Ovary (tissue), 9 donors: ENCODE data around the gene NUP93. TPM values are rescaled to one million over a fixed set of nuclear protein-coding genes. Genes with fewer than 3 reads are reported as not detected.

Experiments used
- DNase-seq, 5 donors: peaks; one replicate each; pipeline ENCODE4 v3.0.0-alpha.2; 2019 to 2020
- H3K27ac ChIP-seq, 2 donors: fragments of 200-600 bp; one replicate each; pipeline versions ENCODE4 v1.5.1 to v1.8.0; 2019 to 2022
- H3K27me3 ChIP-seq: fragments of 200-600 bp; one replicate; pipeline ENCODE4 v1.8.0; 2022
- H3K36me3 ChIP-seq: fragments of 200-600 bp; sonication (generic); one replicate; pipeline ENCODE4 v1.5.1; 2019
- H3K4me1 ChIP-seq: one replicate; pipeline ENCODE4 v1.8.1; 2013; ENCODE audit warnings: mild to moderate bottlenecking, moderate library complexity; ENCODE audit not compliant: insufficient read depth
- H3K4me3 ChIP-seq: fragments of 200-600 bp; sonication (generic); one replicate; pipeline ENCODE4 v1.5.1; 2017
- H3K9me3 ChIP-seq, 2 donors: fragments of 200-600 bp in 1 of 2; sonication (generic) in 1 of 2; one replicate each; pipeline versions ENCODE4 v1.5.1 to v1.8.1; 2013 to 2019; ENCODE audit warnings: mild to moderate bottlenecking in 1 of 2, moderate library complexity in 1 of 2
- EP300 ChIP-seq: sonication (generic); formaldehyde crosslinking; IDR thresholded peaks from one replicate; pipeline ENCODE4 v1.6.1; 2017; ENCODE audit warnings: antibody characterized with exemption
- POLR2A ChIP-seq: fragments of 450-650 bp; IDR thresholded peaks from one replicate; pipeline ENCODE4 v1.6.1; 2017; ENCODE audit warnings: antibody characterized with exemption, mild to moderate bottlenecking, moderate library complexity
- WGBS, 3 donors: extraction: QIAGEN DNeasy Blood & Tissue Kit in 1 of 3; methylation state at CpG; one replicate each; pipeline versions ENCODE4 v1.1.5 to v1.1.7; 2013 to 2017; 5-methylcytosine and 5-hydroxymethylcytosine counted together
- intact Hi-C, 4 donors: fragments of 100-400 bp; cut with DNase I; formaldehyde crosslinking; loops; one replicate each; pipeline versions ENCODE4 v1.11.0 to v1.15.1; 2022 to 2023
- polyA plus RNA-seq, 2 donors: library from polyadenylated mRNA; stranded (reverse); fragments of 200-250 nt in 1 of 2; fragments of 350-450 nt in 1 of 2; fragmentation: Illumina TruSeq in 1 of 2; extraction: RNeasy Lipid Tissue Mini Kit (QIAGEN cat#74804) in 1 of 2; gene quantifications; one replicate each; pipeline ENCODE4 v1.2.3, GENCODE V29; 2013 to 2014
- total RNA-seq, 7 donors: library from RNA; depleted of rRNA in 2 of 7; stranded (reverse); fragments of >200 nt in 2 of 7; fragmentation: NEBNext Ultra II Directional in 3 of 7; extraction: Animal tissue kit (Norgen Biotek cat#: 25700) in 3 of 7; gene quantifications; one replicate each; pipeline versions ENCODE4 v1.1.0 to v1.2.4, GENCODE V29; 2016 to 2023
- TF ChIP-seq, protein P1 (sequence below), 3 donors: fragments of 450-650 bp in 2 of 3; fragments of 200-600 bp in 1 of 3; IDR thresholded peaks; one replicate each; pipeline versions ENCODE4 v1.5.1 to v1.8.0; 2016 to 2022; ENCODE audit warnings: antibody characterized with exemption in 3 of 3, mild to moderate bottlenecking in 1 of 3
- donor health status: DM: no; HTN: no; CAD: no; lungs with moderate emphysema.
- donor health status: DM: no; HTN: no; CAD: no.
- donor health status: Bipolar disorder and iron deficiency.
- donor health status: DM: yes; HTN: yes; CAD: no.
- donor health status: DM: no; HTN: no; CAD: no.
- donor health status: DM: yes; HTN: yes; CAD: no.

NUP93 gene
- total and polyA plus RNA-seq, 9 donors = 24.1 to 53.9 (median 42.7) TPM

DNA sequence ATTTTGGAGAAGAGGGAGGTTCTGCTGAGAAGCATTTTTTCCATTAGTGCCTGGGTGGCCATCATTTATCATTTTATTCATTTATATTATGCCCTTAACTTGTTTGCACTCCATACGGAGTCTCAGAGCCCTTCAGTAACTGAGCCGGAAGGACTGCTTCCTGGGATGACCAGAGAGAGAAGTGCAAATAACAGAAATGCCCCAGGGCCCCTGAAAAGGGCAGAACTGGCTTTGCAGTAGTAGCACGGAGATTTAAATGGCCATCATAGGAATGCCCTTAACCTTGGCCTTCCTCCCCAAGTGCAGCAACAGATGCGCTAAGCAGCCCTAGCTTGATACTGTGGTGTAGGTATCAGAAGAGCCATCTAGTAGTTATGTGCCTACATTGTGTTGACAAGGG is 58.5 kb downstream of the NUP93 start:
- DNase-seq = no peak
- Histone ChIP-seq H3K27me3 (no peaks in the 10 kb centered on the region), H3K4me1 (peaks cover 4% of the 10 kb centered on the region), H3K9me3 (no peaks in the 10 kb centered on the region), H3K4me3 (no peak overlapping the region), H3K27ac (no peak overlapping the region), H3K36me3 (no peaks in the 10 kb centered on the region)
- TF ChIP-seq, protein P1, sequence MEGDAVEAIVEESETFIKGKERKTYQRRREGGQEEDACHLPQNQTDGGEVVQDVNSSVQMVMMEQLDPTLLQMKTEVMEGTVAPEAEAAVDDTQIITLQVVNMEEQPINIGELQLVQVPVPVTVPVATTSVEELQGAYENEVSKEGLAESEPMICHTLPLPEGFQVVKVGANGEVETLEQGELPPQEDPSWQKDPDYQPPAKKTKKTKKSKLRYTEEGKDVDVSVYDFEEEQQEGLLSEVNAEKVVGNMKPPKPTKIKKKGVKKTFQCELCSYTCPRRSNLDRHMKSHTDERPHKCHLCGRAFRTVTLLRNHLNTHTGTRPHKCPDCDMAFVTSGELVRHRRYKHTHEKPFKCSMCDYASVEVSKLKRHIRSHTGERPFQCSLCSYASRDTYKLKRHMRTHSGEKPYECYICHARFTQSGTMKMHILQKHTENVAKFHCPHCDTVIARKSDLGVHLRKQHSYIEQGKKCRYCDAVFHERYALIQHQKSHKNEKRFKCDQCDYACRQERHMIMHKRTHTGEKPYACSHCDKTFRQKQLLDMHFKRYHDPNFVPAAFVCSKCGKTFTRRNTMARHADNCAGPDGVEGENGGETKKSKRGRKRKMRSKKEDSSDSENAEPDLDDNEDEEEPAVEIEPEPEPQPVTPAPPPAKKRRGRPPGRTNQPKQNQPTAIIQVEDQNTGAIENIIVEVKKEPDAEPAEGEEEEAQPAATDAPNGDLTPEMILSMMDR (IDR thresholded peaks at IDR 0.05) = no peak
- TF ChIP-seq EP300 (no peak), POLR2A (no peak)
- 86 to 96% (median 95%) methylated on average over 4 of the region's 4 CpGs for WGBS, 3 donors
- intact Hi-C loops = no loop called here

DNA sequence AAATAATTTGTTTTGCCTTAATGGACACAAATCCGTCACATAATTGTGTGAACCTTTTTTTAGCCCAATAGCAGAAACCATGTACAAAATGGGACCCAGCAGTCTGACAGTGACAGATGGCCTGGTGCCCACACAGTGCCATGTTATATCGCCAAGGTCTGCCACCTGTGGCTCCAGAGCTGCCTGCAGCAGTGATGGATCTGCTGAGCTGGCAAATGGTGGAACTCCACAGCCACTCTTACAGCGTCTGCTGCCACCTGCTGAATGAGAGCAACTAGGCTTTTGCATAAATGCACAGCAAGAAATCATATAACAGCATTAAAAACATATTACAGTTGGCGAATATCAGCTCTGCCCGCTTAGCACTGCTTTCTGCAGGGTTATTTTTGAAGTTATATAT is 59.4 kb downstream of the NUP93 start:
- Histone ChIP-seq H3K9me3 (no peaks in the 10 kb centered on the region), H3K4me1 (peaks cover 5% of the 10 kb centered on the region), H3K36me3 (no peaks in the 10 kb centered on the region), H3K27ac (no peak overlapping the region), H3K27me3 (no peaks in the 10 kb centered on the region), H3K4me3 (no peak overlapping the region)
- peak in 4 of 5 donors; percentile 22 to 48 (median 44) for DNase-seq
- intact Hi-C loops = no loop called here
- no peak for TF ChIP-seq EP300
- TF ChIP-seq, protein P1 (IDR thresholded peaks at IDR 0.05) = no peak
- TF ChIP-seq POLR2A = no peak
- 79 to 83% (median 81%) methylated on average over 5 of the region's 5 CpGs for WGBS, 3 donors

DNA sequence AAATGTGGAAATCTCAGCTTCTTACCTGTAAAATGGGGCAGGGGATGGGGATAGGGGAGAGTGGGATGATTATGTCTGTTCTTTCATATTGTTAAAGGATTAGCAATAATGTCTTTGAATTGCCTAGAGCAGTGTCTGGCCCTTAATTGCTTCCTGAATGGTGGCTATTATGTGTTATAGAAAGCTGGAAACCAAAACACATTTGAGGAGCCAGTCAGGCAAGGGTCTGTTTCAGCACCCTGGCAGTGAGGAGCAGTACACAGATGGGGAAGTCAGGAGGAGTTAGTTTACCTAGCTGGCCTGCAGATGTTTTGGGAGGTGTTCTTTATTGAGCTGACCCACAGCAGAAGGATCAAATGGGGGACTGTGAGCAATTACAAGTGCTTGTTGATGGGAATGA is 63.0 kb downstream of the NUP93 start:
- TF ChIP-seq POLR2A (no peak), EP300 (no peak)
- TF ChIP-seq, protein P1 (IDR thresholded peaks at IDR 0.05) = no peak
- Histone ChIP-seq H3K27me3 (no peaks in the 10 kb centered on the region), H3K27ac (no peak overlapping the region), H3K4me3 (no peak overlapping the region), H3K9me3 (no peaks in the 10 kb centered on the region), H3K4me1 (peaks cover 3% of the 10 kb centered on the region), H3K36me3 (no peaks in the 10 kb centered on the region)
- intact Hi-C loops = loop anchor here in 1 of 4 donors (2.0 kb wide), 1 partner anchor 254 kb away; no protein-coding TSS in a partner anchor
- no peak for DNase-seq

DNA sequence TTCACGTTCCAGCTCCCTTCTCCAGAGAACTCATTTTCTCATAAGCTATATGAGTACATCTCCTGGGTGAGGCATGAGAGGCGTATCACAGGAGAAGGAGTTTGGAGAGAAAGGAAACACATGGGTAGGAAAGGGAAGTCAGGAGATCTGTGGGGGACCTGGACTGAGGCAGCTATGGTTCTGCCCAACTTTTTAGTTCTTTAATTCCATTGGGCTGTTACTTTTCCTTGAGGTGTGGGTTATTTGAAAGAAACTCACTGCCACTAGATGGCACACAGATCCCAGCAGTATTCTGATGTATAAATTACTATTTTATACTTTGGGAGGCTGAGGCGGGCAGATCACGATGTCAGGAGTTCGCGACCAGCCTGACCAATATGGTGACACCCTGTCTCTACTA is 63.6 kb downstream of the NUP93 start:
- WGBS, 3 donors = 44 to 54% (median 47%) methylated on average over 6 of the region's 6 CpGs
- Histone ChIP-seq H3K27ac (no peak overlapping the region), H3K9me3 (no peaks in the 10 kb centered on the region), H3K36me3 (no peaks in the 10 kb centered on the region), H3K4me3 (no peak overlapping the region), H3K4me1 (peaks cover 3% of the 10 kb centered on the region), H3K27me3 (no peaks in the 10 kb centered on the region)
- intact Hi-C loops = loop anchor here in 1 of 4 donors (2.0 kb wide), 1 partner anchor 253 kb away; no protein-coding TSS in a partner anchor
- DNase-seq = no peak
- TF ChIP-seq POLR2A = no peak
- TF ChIP-seq, protein P1 (IDR thresholded peaks at IDR 0.05) = peak in 1 of 3 donors; percentile 23
